ENCODE data around the gene CNTNAP2.

Gene CNTNAP2

DNA sequence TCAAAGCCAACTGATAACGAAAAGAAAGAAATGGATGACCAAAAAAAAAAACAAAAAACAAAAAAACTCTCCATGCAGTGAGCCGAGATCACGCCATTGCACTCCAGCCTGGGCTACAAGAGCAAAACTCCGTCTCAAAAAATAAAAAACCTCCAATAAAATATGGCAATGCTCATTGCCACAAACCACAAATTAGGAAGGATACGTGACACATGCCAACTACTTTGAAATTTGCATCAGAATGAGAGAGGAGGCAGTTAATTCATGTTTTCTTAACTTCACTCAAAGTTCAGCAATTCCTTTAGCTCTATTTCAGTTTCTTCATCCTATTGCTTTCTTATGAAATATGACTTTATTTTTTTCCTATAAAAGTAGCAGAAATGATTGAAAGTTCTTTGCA is 2075.9 kb downstream of the CNTNAP2 start:
- TF ChIP-seq, protein P1, sequence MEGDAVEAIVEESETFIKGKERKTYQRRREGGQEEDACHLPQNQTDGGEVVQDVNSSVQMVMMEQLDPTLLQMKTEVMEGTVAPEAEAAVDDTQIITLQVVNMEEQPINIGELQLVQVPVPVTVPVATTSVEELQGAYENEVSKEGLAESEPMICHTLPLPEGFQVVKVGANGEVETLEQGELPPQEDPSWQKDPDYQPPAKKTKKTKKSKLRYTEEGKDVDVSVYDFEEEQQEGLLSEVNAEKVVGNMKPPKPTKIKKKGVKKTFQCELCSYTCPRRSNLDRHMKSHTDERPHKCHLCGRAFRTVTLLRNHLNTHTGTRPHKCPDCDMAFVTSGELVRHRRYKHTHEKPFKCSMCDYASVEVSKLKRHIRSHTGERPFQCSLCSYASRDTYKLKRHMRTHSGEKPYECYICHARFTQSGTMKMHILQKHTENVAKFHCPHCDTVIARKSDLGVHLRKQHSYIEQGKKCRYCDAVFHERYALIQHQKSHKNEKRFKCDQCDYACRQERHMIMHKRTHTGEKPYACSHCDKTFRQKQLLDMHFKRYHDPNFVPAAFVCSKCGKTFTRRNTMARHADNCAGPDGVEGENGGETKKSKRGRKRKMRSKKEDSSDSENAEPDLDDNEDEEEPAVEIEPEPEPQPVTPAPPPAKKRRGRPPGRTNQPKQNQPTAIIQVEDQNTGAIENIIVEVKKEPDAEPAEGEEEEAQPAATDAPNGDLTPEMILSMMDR (conservative IDR thresholded peaks at IDR 0.05), result no peak
- TF ChIP-seq ZFX (IDR thresholded peaks at IDR 0.05), result no peak
- no peak overlapping the region for H3K27ac ChIP-seq

DNA sequence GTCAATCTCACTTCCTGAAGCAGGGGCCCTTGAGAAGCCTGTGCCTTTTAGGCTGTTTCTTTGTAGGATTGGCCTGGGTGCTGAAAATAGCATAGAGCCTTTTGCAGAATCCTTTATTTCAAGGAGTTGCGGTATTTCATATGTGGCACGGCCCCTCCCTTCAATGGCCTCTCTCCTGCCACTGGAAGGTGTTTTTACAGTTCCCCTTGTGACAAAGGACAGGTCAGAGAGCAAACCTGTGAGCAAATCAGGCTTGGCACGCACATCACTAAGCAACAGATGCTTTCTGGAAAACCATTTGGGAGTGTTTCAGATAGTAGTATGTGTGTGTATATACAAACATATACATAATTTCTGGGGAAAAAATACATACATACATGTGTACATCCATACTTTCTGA is 2085.4 kb downstream of the CNTNAP2 start:
- TF ChIP-seq ZFX (IDR thresholded peaks at IDR 0.05), result no peak
- TF ChIP-seq, protein P1 (conservative IDR thresholded peaks at IDR 0.05), result no peak
- H3K27ac ChIP-seq, result no peak overlapping the region

GRCh38 chr7:148204639-148205304 is 2088.2 kb downstream of the CNTNAP2 start:
- TF ChIP-seq ZFX (IDR thresholded peaks at IDR 0.05), result no peak
- TF ChIP-seq, protein P1 (conservative IDR thresholded peaks at IDR 0.05), result no peak

GRCh38 chr7:148209643-148210190 is 2093.1 kb downstream of the CNTNAP2 start:
- TF ChIP-seq, protein P1 (conservative IDR thresholded peaks at IDR 0.05), result no peak
- TF ChIP-seq ZFX (IDR thresholded peaks at IDR 0.05), result no peak
- no peak overlapping the region for H3K27ac ChIP-seq

More at GRCh38 chr7:148204639-148205304, 2088.2 kb downstream of the CNTNAP2 start:
- no peak overlapping the region for H3K27ac ChIP-seq

GRCh38 chr7:148210804-148211325 is 2094.3 kb downstream of the CNTNAP2 start:
- no peak overlapping the region for H3K27ac ChIP-seq
- TF ChIP-seq, protein P1 (conservative IDR thresholded peaks at IDR 0.05), result no peak
- no peak for TF ChIP-seq ZFX (IDR thresholded peaks at IDR 0.05)

- TF ChIP-seq ZFX (IDR thresholded peaks at IDR 0.05), result no peak
- TF ChIP-seq, protein P1 (conservative IDR thresholded peaks at IDR 0.05), result no peak
- H3K27ac ChIP-seq, result no peak overlapping the region
Measured at GRCh38 chr7:148211740-148212151, 2095.1 kb downstream of the CNTNAP2 start.

GRCh38 chr7:148212731-148213130 is 2096.1 kb downstream of the CNTNAP2 start:
- TF ChIP-seq, protein P1 (conservative IDR thresholded peaks at IDR 0.05), result no peak
- no peak for TF ChIP-seq ZFX (IDR thresholded peaks at IDR 0.05)
- H3K27ac ChIP-seq, result no peak overlapping the region

Measured in C4-2B (cell line).